HepG2 (cell line): Measurements from ENCODE around the gene TP53. TPM values are rescaled to one million over a fixed set of nuclear protein-coding genes. Genes with fewer than 3 reads are reported as not detected.

Experiments used
- ARHGAP35 ChIP-seq: sonication (generic); formaldehyde crosslinking; IDR thresholded peaks from 2 replicates; pipeline ENCODE4 v1.9.0; 2022; ENCODE audit warnings: mild to moderate bottlenecking, inconsistent platforms, moderate library complexity, missing genetic modification reagents, borderline replicate concordance
- BRD4 ChIP-seq: sonication (generic); formaldehyde crosslinking; IDR thresholded peaks from 2 replicates; pipeline ENCODE4 v1.4.0; 2020; ENCODE audit warnings: missing genetic modification reagents
- EEA1 ChIP-seq: sonication (generic); formaldehyde crosslinking; IDR thresholded peaks from 2 replicates; pipeline ENCODE4 v1.5.1; 2020; ENCODE audit warnings: mild to moderate bottlenecking, missing genetic modification reagents, borderline replicate concordance
- FOXA3 ChIP-seq: IDR thresholded peaks from 2 replicates; pipeline ENCODE4 v1.6.1; 2016; ENCODE audit warnings: missing genetic modification reagents, missing compliant biosample characterization
- HNRNPUL1 ChIP-seq: fragments of 200-400 bp; formaldehyde crosslinking; IDR thresholded peaks from 2 replicates; pipeline ENCODE4 v1.6.1; 2017; ENCODE audit warnings: low read depth, mild to moderate bottlenecking, low read length, moderate library complexity
- JDP2 ChIP-seq: sonication (generic); formaldehyde crosslinking; IDR thresholded peaks from 2 replicates; pipeline ENCODE4 v1.8.1; 2022; ENCODE audit warnings: missing genetic modification reagents, borderline replicate concordance
- MAFG ChIP-seq: sonication (generic); formaldehyde crosslinking; IDR thresholded peaks from 2 replicates; pipeline ENCODE4 v1.5.1; 2020; ENCODE audit warnings: mild to moderate bottlenecking, missing genetic modification reagents
- MAZ ChIP-seq, 2 experiments: sonication (generic) in 1 of 2; formaldehyde crosslinking in 1 of 2; IDR thresholded peaks; 2 replicates each; pipeline versions ENCODE4 v1.5.0 to v1.6.1; 2012 to 2020; ENCODE audit warnings: low read depth in 2 of 2, mild to moderate bottlenecking in 2 of 2, borderline replicate concordance in 1 of 2, improper control_type of control experiment in 1 of 2, low read length in 1 of 2, missing genetic modification reagents in 1 of 2, moderate library complexity in 1 of 2
- PAF1 ChIP-seq: IDR thresholded peaks from 2 replicates; pipeline ENCODE4 v1.6.1; 2016; ENCODE audit warnings: missing genetic modification reagents, missing compliant biosample characterization
- SMAD9 ChIP-seq: sonication (generic); formaldehyde crosslinking; IDR thresholded peaks from 2 replicates; pipeline ENCODE4 v1.5.1; 2020; ENCODE audit warnings: mild to moderate bottlenecking, missing genetic modification reagents
- SRSF9 ChIP-seq: fragments of 200-400 bp; formaldehyde crosslinking; IDR thresholded peaks from 2 replicates; pipeline ENCODE4 v1.6.1; 2018; ENCODE audit warnings: borderline replicate concordance, mild to moderate bottlenecking, low read depth, low read length; ENCODE audit not compliant: insufficient read depth, poor library complexity, severe bottlenecking
- ZNF232 ChIP-seq: sonication (generic); formaldehyde crosslinking; IDR thresholded peaks from 2 replicates; pipeline ENCODE4 v1.4.0; 2020; ENCODE audit warnings: missing genetic modification reagents, borderline replicate concordance
- ZNF256 ChIP-seq: sonication (generic); formaldehyde crosslinking; conservative IDR thresholded peaks from 2 replicates; pipeline ENCODE4 v1.4.0; 2020; ENCODE audit warnings: missing genetic modification reagents
- ZNF557 ChIP-seq: sonication (generic); formaldehyde crosslinking; IDR thresholded peaks from 2 replicates; pipeline ENCODE4 v1.4.0; 2020; ENCODE audit warnings: missing genetic modification reagents
- ZNF567 ChIP-seq: sonication (generic); formaldehyde crosslinking; IDR thresholded peaks from 2 replicates; pipeline ENCODE4 v1.8.1; 2023; ENCODE audit warnings: mild to moderate bottlenecking, missing genetic modification reagents, borderline replicate concordance
- ZNF660 ChIP-seq: sonication (generic); formaldehyde crosslinking; IDR thresholded peaks from 2 replicates; pipeline ENCODE4 v1.5.1; 2020; ENCODE audit warnings: mild to moderate bottlenecking, low read depth, missing genetic modification reagents, borderline replicate concordance
- ZSCAN22 ChIP-seq: sonication (generic); formaldehyde crosslinking; IDR thresholded peaks from 2 replicates; pipeline ENCODE4 v1.4.0; 2020; ENCODE audit warnings: mild to moderate bottlenecking, missing genetic modification reagents
- polyA plus RNA-seq, 8 experiments: library from polyadenylated mRNA; depleted of rRNA in 3 of 8; stranded (reverse) in 7 of 8; unstranded in 1 of 8; fragments of >200 nt; fragmentation: Illumina TruSeq in 4 of 8; extraction: Trizol in 4 of 8; gene quantifications; 2 replicates each; pipeline versions ENCODE4 v1.2.1 to v1.2.3, GENCODE V29; 2011 to 2016; ENCODE audit warnings: low read depth in 4 of 8, missing spikeins in 1 of 8, mixed read lengths in 1 of 8; ENCODE audit not compliant: insufficient read depth in 1 of 8
- total RNA-seq, 5 experiments: library from RNA; depleted of rRNA; stranded (reverse); fragments of >200 nt; fragmentation: Illumina TruSeq; extraction: Trizol; gene quantifications; 2 replicates each; pipeline ENCODE4 v1.2.3, GENCODE V29; 2016; ENCODE audit warnings: low read depth in 1 of 5
- TF ChIP-seq, protein P1 (sequence below): sonication (generic); formaldehyde crosslinking; conservative IDR thresholded peaks from 2 replicates; pipeline ENCODE4 v1.4.0; 2020; ENCODE audit warnings: missing genetic modification reagents
- TF ChIP-seq, protein P2 (sequence below): IDR thresholded peaks from 2 replicates; pipeline ENCODE4 v1.6.1; 2016; ENCODE audit warnings: low read depth, control low read depth
- TF ChIP-seq, protein P3 (sequence below): sonication (generic); formaldehyde crosslinking; IDR thresholded peaks from 2 replicates; pipeline ENCODE4 v1.9.0; 2021; ENCODE audit warnings: missing genetic modification reagents, borderline replicate concordance

The TP53 gene
- total and polyA plus RNA-seq, 2 of the 13 experiments (the other 11 are each of a cell fraction or from before 2014, with no cell fraction given): 17.1 to 29.9 TPM

DNA sequence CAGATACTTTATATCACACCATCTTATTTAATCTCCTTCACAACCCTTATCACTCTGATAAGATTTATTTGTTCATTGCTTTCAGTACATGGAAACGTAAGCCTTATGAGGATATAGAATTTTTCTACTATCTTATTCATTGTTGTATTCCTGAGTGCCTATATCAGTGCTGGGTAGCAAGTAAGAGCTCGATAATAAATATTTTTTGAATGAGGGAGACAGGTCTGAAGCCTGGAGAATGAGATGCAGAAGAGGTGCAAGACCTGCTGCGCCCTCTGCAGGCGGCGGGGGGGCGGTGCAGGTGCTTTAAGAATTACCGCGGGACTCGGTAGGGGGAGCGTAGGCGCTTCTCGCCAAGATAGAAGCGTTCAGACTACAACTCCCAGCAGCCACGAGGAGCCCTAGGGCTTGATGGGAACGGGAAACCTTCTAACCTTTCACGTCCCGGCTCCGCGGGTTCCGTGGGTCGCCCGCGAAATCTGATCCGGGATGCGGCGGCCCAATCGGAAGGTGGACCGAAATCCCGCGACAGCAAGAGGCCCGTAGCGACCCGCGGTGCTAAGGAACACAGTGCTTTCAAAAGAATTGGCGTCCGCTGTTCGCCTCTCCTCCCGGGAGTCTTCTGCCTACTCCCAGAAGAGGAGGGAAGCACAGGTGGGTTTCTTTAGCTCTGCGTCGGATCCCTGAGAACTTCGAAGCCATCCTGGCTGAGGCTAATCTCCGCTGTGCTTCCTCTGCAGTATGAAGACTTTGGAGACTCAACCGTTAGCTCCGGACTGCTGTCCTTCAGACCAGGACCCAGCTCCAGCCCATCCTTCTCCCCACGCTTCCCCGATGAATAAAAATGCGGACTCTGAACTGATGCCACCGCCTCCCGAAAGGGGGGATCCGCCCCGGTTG lies 868 bp upstream of the TP53 start, which contains the start of gene WRAP53 (continued):
- no peak for TF ChIP-seq JDP2 (CRISPR knock-in tag)
- TF ChIP-seq ZNF557 (CRISPR knock-in tag): no peak
- TF ChIP-seq SRSF9: no peak
- TF ChIP-seq ZSCAN22 (CRISPR knock-in tag): no peak
- no peak for TF ChIP-seq PAF1
- 0 out of 2 replicates have a peak, but pooled peaks have one; percentile 17 for TF ChIP-seq ZNF232
- TF ChIP-seq EEA1: no peak
- TF ChIP-seq FOXA3 (CRISPR knock-in tag): no peak; the same call in none of the 2 replicates
- no peak for TF ChIP-seq SMAD9 (CRISPR knock-in tag)
- TF ChIP-seq ZNF567 (CRISPR knock-in tag): no peak
- TF ChIP-seq BRD4 (CRISPR knock-in tag): no peak
- 0 out of 2 replicates have a peak, but pooled peaks have one; percentile 42 for TF ChIP-seq ARHGAP35
- peak; percentile 34; the same call in 1 of the 2 replicates for TF ChIP-seq MAZ (IDR thresholded peaks at IDR 0.05; ENCODE audit: borderline replicate concordance, low read depth, low read length)
- no peak for TF ChIP-seq MAZ (CRISPR knock-in tag; IDR thresholded peaks at IDR 0.05; ENCODE audit: low read depth)
- no peak for TF ChIP-seq ZNF660 (CRISPR knock-in tag)
- TF ChIP-seq HNRNPUL1: no peak
- TF ChIP-seq, protein P1, sequence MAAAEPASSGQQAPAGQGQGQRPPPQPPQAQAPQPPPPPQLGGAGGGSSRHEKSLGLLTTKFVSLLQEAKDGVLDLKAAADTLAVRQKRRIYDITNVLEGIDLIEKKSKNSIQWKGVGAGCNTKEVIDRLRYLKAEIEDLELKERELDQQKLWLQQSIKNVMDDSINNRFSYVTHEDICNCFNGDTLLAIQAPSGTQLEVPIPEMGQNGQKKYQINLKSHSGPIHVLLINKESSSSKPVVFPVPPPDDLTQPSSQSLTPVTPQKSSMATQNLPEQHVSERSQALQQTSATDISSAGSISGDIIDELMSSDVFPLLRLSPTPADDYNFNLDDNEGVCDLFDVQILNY (CRISPR knock-in tag): peak; percentile 89
- TF ChIP-seq MAFG (CRISPR knock-in tag): no peak
- no peak for TF ChIP-seq ZNF256 (CRISPR knock-in tag)
- TF ChIP-seq, protein P2, sequence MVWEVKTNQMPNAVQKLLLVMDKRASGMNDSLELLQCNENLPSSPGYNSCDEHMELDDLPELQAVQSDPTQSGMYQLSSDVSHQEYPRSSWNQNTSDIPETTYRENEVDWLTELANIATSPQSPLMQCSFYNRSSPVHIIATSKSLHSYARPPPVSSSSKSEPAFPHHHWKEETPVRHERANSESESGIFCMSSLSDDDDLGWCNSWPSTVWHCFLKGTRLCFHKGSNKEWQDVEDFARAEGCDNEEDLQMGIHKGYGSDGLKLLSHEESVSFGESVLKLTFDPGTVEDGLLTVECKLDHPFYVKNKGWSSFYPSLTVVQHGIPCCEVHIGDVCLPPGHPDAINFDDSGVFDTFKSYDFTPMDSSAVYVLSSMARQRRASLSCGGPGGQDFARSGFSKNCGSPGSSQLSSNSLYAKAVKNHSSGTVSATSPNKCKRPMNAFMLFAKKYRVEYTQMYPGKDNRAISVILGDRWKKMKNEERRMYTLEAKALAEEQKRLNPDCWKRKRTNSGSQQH: 0 out of 2 replicates have a peak, but pooled peaks have one; percentile 38
- TF ChIP-seq, protein P3, sequence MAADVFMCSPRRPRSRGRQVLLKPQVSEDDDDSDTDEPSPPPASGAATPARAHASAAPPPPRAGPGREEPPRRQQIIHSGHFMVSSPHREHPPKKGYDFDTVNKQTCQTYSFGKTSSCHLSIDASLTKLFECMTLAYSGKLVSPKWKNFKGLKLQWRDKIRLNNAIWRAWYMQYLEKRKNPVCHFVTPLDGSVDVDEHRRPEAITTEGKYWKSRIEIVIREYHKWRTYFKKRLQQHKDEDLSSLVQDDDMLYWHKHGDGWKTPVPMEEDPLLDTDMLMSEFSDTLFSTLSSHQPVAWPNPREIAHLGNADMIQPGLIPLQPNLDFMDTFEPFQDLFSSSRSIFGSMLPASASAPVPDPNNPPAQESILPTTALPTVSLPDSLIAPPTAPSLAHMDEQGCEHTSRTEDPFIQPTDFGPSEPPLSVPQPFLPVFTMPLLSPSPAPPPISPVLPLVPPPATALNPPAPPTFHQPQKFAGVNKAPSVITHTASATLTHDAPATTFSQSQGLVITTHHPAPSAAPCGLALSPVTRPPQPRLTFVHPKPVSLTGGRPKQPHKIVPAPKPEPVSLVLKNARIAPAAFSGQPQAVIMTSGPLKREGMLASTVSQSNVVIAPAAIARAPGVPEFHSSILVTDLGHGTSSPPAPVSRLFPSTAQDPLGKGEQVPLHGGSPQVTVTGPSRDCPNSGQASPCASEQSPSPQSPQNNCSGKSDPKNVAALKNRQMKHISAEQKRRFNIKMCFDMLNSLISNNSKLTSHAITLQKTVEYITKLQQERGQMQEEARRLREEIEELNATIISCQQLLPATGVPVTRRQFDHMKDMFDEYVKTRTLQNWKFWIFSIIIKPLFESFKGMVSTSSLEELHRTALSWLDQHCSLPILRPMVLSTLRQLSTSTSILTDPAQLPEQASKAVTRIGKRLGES (CRISPR knock-in tag): no peak
